HG03558 (cell line): Measurements from ENCODE around the gene ACBD4.
A peak's percentile ranks its signal among the peaks of the same experiment; 100 is the strongest.

Experiments used
- ATAC-seq: cut with Tn5 transposase; IDR thresholded peaks from one replicate; pipeline ENCODE4 v1.9.1; 2021; ENCODE audit warnings: moderate number of reproducible peaks; ENCODE audit not compliant: unreplicated experiment; ENCODE audit errors: extremely low read depth

ACBD4 gene

DNA sequence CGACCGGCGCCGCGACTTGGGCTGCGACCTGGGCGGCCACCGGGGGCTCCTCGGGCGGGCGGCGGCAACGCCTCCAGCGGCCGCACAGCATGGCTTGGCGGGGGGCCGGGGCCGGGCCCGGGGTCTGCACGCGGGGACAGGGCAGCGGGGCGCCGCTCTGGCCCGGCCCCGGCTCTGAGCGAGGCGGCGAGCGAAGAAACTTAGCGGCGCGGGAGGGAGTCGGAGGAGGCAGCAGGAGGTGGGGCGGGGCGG lies 3.2 kb upstream of the ACBD4 start, which contains the start of gene PLCD3:
PLCD3 (minus strand) TSS at position 196 of the 252 bp plus-strand sequence; CDS start at position 91, 105 bp downstream.
- no peak for ATAC-seq

GRCh38 chr17:45132572-45133463 lies 2.7 kb upstream of the ACBD4 start:
- no peak for ATAC-seq

DNA sequence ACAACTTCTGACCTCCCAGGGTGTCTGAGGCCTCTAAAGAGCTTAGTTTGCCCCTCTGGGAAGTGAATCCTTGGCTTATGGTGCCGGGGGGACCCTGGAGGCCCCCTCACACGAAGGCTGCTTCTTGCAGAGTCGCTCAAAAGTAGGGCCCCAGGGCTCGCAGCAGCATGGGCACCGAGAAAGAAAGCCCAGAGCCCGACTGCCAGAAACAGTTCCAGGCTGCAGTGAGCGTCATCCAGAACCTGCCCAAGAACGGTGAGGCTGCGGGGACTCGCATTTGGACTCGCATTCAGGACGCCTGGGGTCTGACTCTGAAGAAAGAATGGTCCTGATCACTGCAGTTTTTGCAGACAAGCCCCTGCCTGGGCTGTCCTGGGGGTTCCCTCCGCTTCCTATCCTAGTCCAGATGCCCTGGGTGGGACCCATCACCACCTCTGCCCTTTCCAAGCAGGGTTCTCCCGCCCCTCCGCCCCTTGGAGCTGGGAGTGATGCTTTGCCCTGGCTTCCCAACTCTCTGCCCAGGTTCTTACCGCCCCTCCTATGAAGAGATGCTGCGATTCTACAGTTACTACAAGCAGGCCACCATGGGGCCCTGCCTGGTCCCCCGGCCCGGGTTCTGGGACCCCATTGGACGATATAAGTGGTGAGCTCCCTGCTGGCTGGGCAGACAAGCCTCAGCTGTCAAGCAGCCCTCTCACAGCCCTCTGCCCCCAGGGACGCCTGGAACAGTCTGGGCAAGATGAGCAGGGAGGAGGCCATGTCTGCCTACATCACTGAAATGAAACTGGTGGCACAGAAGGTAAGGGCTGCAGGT lies 698 bp downstream of the ACBD4 start:
- ATAC-seq = no peak

GRCh38 chr17:45136846-45137560 lies 1.5 kb downstream of the ACBD4 start:
- ATAC-seq = no peak

DNA sequence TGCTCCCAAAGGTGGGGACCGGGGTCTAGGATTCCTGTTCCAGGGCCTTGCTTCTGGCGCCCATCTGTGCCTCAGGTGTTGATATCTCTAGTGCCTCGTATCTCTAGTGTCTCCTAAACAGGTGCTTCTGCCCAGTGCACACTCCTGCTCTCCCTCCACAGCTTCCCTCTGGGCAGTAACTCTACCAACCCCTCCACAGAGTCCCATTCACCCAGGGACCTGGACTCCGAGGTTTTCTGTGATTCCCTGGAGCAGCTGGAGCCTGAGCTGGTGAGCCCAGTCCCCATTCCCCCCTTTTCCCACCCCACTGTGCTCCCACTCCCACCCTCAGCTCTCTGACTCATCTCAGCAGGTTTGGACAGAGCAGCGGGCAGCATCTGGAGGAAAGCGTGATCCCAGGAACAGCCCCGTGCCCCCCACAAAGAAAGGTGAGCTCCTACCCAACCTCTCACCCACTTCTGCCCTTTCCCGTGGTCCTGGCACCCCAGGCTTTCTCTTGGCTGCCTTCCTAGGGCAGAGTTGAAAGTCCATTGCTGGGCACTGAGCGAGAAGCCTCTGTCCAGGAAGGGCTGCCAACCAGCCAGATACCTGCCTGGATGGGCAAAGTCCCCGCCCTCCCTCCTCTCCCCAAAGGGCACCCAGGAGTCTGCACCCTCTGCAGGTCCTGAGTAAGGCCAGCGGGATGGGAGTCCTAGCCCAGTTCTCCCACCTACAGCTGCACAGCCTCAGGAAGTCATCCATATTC lies 2.2 kb downstream of the ACBD4 start:
- ATAC-seq = no peak

GRCh38 chr17:45138911-45139532 lies 3.5 kb downstream of the ACBD4 start:
- no peak for ATAC-seq

DNA sequence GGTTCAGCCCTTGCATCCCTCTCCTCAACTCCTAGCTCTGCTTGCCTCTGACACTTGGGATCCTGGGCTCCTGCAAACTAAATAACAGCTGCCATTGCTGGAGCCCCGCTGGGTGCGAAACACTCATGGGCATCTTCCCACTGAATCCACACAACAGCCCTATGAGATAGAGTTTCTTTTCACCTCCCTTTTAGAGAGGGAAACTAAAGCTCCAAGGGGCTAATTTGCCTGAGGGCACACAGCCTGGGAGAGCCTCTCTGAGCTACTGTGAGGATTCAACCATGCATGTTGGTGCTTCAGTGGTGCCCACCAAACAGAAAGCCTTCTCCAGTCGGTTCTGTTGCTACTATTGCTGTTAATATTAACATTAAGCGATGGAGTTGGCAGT lies 4.0 kb downstream of the ACBD4 start:
- no peak for ATAC-seq

- ATAC-seq = no peak
Observed at GRCh38 chr17:45143094-45143670, 7.7 kb downstream of the ACBD4 start.

GRCh38 chr17:45143767-45144198 lies 8.3 kb downstream of the ACBD4 start:
- ATAC-seq = no peak

- no peak for ATAC-seq
Observed at GRCh38 chr17:45144199-45145034, 8.9 kb downstream of the ACBD4 start.

- no peak for ATAC-seq
Observed at GRCh38 chr17:45145035-45145389, 9.5 kb downstream of the ACBD4 start.

GRCh38 chr17:45146166-45146565 lies 10.7 kb downstream of the ACBD4 start:
- no peak for ATAC-seq

- ATAC-seq = no peak
Observed at GRCh38 chr17:45146592-45146889, 11.1 kb downstream of the ACBD4 start.

DNA sequence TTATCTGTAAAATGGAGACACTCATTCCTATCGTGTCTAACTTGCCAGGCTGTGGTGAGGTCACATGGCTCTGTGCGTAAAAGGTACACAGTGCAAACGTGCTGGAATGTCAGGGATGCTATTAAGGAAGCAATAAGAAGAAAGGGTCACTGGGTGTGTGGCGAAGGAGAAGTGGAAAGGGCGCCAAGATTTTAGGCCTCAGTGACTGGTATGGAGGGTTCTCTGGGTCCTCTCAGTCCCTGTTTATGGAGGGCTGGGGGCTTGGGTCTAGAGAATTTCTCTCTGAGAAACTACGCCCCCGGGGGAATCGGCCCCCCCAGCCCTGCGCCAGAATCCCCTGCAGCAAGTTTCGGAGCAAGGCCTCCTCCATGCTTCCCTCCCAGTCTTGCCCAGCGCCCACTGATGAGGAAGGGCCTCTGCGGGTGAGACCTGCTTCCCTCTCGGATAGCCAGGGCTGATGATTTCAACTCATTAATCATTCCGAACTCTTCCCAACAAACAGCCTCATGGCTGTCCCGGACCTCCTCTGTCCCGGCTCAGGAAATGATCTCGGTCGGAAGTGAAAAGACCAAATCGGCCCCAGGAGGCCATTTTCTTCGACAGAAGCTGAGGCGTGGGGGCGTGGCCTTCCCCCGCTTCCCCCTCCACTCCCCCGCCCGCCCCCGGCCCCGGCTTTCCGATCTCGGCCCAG lies 11.5 kb downstream of the ACBD4 start:
- no peak for ATAC-seq

DNA sequence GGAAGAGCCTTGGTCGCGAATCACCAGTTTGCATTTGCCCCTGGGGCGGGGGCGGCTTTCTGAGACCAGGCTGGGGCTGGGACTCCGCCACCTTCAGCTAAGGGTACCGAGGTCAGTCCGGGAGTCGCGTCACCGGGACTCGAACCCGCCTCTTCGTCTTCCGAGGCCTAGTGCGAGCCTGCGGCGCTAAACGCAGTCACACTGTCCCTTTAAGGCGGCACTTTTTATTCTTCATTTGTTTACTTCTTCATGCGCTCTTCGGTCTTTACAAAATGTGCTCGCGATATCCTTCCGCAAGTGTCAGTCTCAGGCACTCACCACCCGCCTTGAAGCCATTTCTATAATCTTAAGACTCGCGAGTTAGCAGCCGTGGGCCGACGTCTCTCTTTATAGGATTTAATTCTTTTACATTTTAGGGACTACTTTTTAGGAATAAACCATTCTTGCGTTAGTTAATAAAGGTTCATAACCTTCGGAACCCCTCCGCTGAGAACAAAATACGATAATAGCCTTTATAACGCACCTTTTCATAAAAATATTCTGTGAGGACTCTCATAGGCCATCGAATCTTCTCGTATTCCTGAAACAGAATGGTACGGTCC lies 12.2 kb downstream of the ACBD4 start:
- peak; percentile 11 for ATAC-seq

- ATAC-seq = peak; percentile 35
Observed at GRCh38 chr17:45148183-45149036, 12.9 kb downstream of the ACBD4 start, which contains the start of gene HEXIM1. Gene HEXIM1 (plus strand): TSS chr17:45148475. CDS start chr17:45149191, 716 bp downstream.
